GM12891 (cell line): ENCODE data around the gene SEMA4D.
A peak's percentile ranks its signal among the peaks of the same experiment; 100 is the strongest.
"Not testable (repeated sequence)": the region's sequence is repeated elsewhere in the genome, so short reads cannot be mapped to it uniquely, and the experiment has no call there.

ENCODE experiments used
- DNase-seq: peaks from one replicate; pipeline ENCODE4 v3.0.0; 2011; ENCODE audit warnings: low spot score; ENCODE audit not compliant: insufficient read length
- FAIRE-seq: peaks from 2 replicates; lab custom pipeline; 2011; peaks lifted over from hg19 to GRCh38; lab: Jason Lieb, UNC
- PAX5 ChIP-seq: IDR thresholded peaks from 2 replicates; pipeline ENCODE4 v1.6.1; 2011; ENCODE audit warnings: low read length, moderate library complexity, mild to moderate bottlenecking; ENCODE audit not compliant: insufficient read depth, severe bottlenecking
- POLR2A ChIP-seq: IDR thresholded peaks from 2 replicates; pipeline ENCODE4 v1.6.1; 2011; ENCODE audit warnings: low read depth, low read length, control low read depth
- POLR2AphosphoS5 ChIP-seq: IDR thresholded peaks from 2 replicates; pipeline ENCODE4 v1.6.1; 2011; ENCODE audit warnings: low read depth, low read length, control low read depth
- POU2F2 ChIP-seq: IDR thresholded peaks from 2 replicates; pipeline ENCODE4 v1.6.1; 2011; ENCODE audit warnings: low read depth, mild to moderate bottlenecking, control low read depth, low read length, moderate library complexity
- SPI1 ChIP-seq: IDR thresholded peaks from 2 replicates; pipeline ENCODE4 v1.6.1; 2011; ENCODE audit warnings: low read depth, low read length, control low read depth
- TAF1 ChIP-seq: IDR thresholded peaks from 2 replicates; pipeline ENCODE4 v1.6.1; 2011; ENCODE audit warnings: low read depth, low read length, control low read depth

Gene SEMA4D

GRCh38 chr9:89377411-89377810 lies 120.5 kb downstream of the SEMA4D start:
- FAIRE-seq (no peak), DNase-seq (no peak)
- TF ChIP-seq TAF1: no peak
- TF ChIP-seq SPI1: no peak
- TF ChIP-seq POU2F2: no peak
- TF ChIP-seq POLR2AphosphoS5: no peak
- no peak for TF ChIP-seq POLR2A
- no peak for TF ChIP-seq PAX5

GRCh38 chr9:89376741-89377351 lies 121.1 kb downstream of the SEMA4D start:
- DNase-seq (no peak), FAIRE-seq (no peak)
- TF ChIP-seq POLR2A: no peak
- no peak for TF ChIP-seq POLR2AphosphoS5
- TF ChIP-seq SPI1: no peak
- TF ChIP-seq POU2F2: no peak
- no peak for TF ChIP-seq PAX5
- no peak for TF ChIP-seq TAF1

GRCh38 chr9:89376286-89376685 lies 121.6 kb downstream of the SEMA4D start:
- FAIRE-seq (no peak), DNase-seq (no peak)
- TF ChIP-seq SPI1 (no peak), TAF1 (no peak), POU2F2 (no peak), POLR2AphosphoS5 (no peak), PAX5 (no peak), POLR2A (no peak)

- FAIRE-seq (peak; percentile 79), DNase-seq (peak; percentile 58)
- TF ChIP-seq TAF1: no peak
- peak; percentile 79 for TF ChIP-seq SPI1
- TF ChIP-seq PAX5: no peak
- TF ChIP-seq POLR2A: peak; percentile 63; the same call in 1 of the 2 replicates
- peak; percentile 69 for TF ChIP-seq POLR2AphosphoS5
- no peak for TF ChIP-seq POU2F2
Observed at GRCh38 chr9:89375191-89375760, 122.6 kb downstream of the SEMA4D start.

- no peak for FAIRE-seq
- TF ChIP-seq SPI1: no peak
- TF ChIP-seq POLR2A: 0 out of 2 replicates have a peak, but pooled peaks have one; percentile 33
- DNase-seq: no peak
Observed at GRCh38 chr9:89374176-89374575, 123.7 kb downstream of the SEMA4D start.

GRCh38 chr9:89372979-89373378 lies 124.9 kb downstream of the SEMA4D start:
- no peak for TF ChIP-seq SPI1
- no peak for TF ChIP-seq POU2F2
- TF ChIP-seq POLR2A: no peak; the same call in 1 of the 2 replicates
- no peak for TF ChIP-seq POLR2AphosphoS5
- TF ChIP-seq PAX5: no peak
- TF ChIP-seq TAF1: no peak
- DNase-seq: no peak
- FAIRE-seq: no peak

GRCh38 chr9:89372230-89372816 lies 125.6 kb downstream of the SEMA4D start:
- DNase-seq (no peak), FAIRE-seq (no peak)
- no peak for TF ChIP-seq SPI1
- no peak for TF ChIP-seq PAX5
- no peak for TF ChIP-seq POU2F2
- TF ChIP-seq POLR2AphosphoS5: no peak; the same call in 1 of the 2 replicates
- no peak for TF ChIP-seq TAF1
- no peak for TF ChIP-seq POLR2A

GRCh38 chr9:89371791-89372190 lies 126.1 kb downstream of the SEMA4D start:
- FAIRE-seq: peak; percentile 95
- DNase-seq: not testable (repeated sequence)

GRCh38 chr9:89370593-89370992 lies 127.3 kb downstream of the SEMA4D start:
- TF ChIP-seq POLR2A (no peak), SPI1 (no peak), POLR2AphosphoS5 (no peak; the same call in 1 of the 2 replicates), TAF1 (no peak), PAX5 (no peak), POU2F2 (no peak)
- DNase-seq (no peak), FAIRE-seq (no peak)

- DNase-seq (no peak), FAIRE-seq (no peak)
- TF ChIP-seq POU2F2 (no peak), TAF1 (no peak), POLR2A (no peak), PAX5 (no peak), SPI1 (no peak), POLR2AphosphoS5 (no peak)
Observed at GRCh38 chr9:89368978-89369377, 128.9 kb downstream of the SEMA4D start.
